ENCODE results near the gene TNIK. TPM values are rescaled to one million over a fixed set of nuclear protein-coding genes. Genes with fewer than 3 reads are reported as not detected.

TNIK gene
- total RNA-seq, 2 donors from 2014 or later, result 32.2 to 43.2 TPM

GRCh38 chr3:171380711-171381425 lies 79.3 kb downstream of the TNIK start:
- peaks cover 43% of the 10 kb centered on the region for H3K4me1 Mint-ChIP-seq (ENCODE audit: low read depth)

GRCh38 chr3:171379961-171380483 lies 80.2 kb downstream of the TNIK start:
- H3K4me1 Mint-ChIP-seq (ENCODE audit: low read depth), result peaks cover 39% of the 10 kb centered on the region
- no peak for DNase-seq
- H3K27me3 Mint-ChIP-seq (ENCODE audit: low read depth), result no peaks in the 10 kb centered on the region
- no peak overlapping the region for H3K27ac Mint-ChIP-seq
- H3K36me3 Mint-ChIP-seq (ENCODE audit: insufficient read depth in 2 of 2), result no peaks in the 10 kb centered on the region
- H3K9me3 Mint-ChIP-seq, result no peaks in the 10 kb centered on the region
- H3K4me3 Mint-ChIP-seq, result no peak overlapping the region
- ATAC-seq (replicated peaks in 1 of 2), result no peak

More at GRCh38 chr3:171380711-171381425, 79.3 kb downstream of the TNIK start:
- ATAC-seq (replicated peaks in 1 of 2) (no peak), DNase-seq (no peak)
- no peak overlapping the region for H3K27ac Mint-ChIP-seq
- no peak overlapping the region for H3K4me3 Mint-ChIP-seq
- no peaks in the 10 kb centered on the region for H3K36me3 Mint-ChIP-seq (ENCODE audit: insufficient read depth in 2 of 2)
- no peaks in the 10 kb centered on the region for H3K9me3 Mint-ChIP-seq
- H3K27me3 Mint-ChIP-seq (ENCODE audit: low read depth), result no peaks in the 10 kb centered on the region

- Mint-ChIP-seq H3K9me3 (no peaks in the 10 kb centered on the region), H3K27me3 (ENCODE audit: low read depth) (no peaks in the 10 kb centered on the region), H3K4me1 (ENCODE audit: low read depth) (peaks cover 31% of the 10 kb centered on the region), H3K36me3 (ENCODE audit: insufficient read depth in 2 of 2) (no peaks in the 10 kb centered on the region), H3K4me3 (no peak overlapping the region), H3K27ac (no peak overlapping the region)
- DNase-seq (no peak), ATAC-seq (replicated peaks in 1 of 2) (no peak)
These were observed 80.9 kb downstream of the TNIK start for GRCh38 chr3:171379281-171379680.

GRCh38 chr3:171378586-171378985 lies 81.6 kb downstream of the TNIK start:
- H3K36me3 Mint-ChIP-seq (ENCODE audit: insufficient read depth in 2 of 2), result no peaks in the 10 kb centered on the region
- H3K27ac Mint-ChIP-seq, result no peak overlapping the region
- H3K9me3 Mint-ChIP-seq, result no peaks in the 10 kb centered on the region
- DNase-seq (no peak), ATAC-seq (replicated peaks in 1 of 2) (no peak)
- no peak overlapping the region for H3K4me3 Mint-ChIP-seq
- H3K27me3 Mint-ChIP-seq (ENCODE audit: low read depth), result no peaks in the 10 kb centered on the region
- H3K4me1 Mint-ChIP-seq (ENCODE audit: low read depth), result peaks cover 24% of the 10 kb centered on the region

- Mint-ChIP-seq H3K4me1 (ENCODE audit: low read depth) (peaks cover 18% of the 10 kb centered on the region), H3K4me3 (no peak overlapping the region), H3K9me3 (no peaks in the 10 kb centered on the region), H3K27me3 (ENCODE audit: low read depth) (no peaks in the 10 kb centered on the region), H3K27ac (no peak overlapping the region), H3K36me3 (ENCODE audit: insufficient read depth in 2 of 2) (no peaks in the 10 kb centered on the region)
- ATAC-seq (replicated peaks in 1 of 2), result no peak
- no peak for DNase-seq
These were observed 82.3 kb downstream of the TNIK start for GRCh38 chr3:171377859-171378258.

GRCh38 chr3:171376596-171376947 lies 83.6 kb downstream of the TNIK start:
- no peak for ATAC-seq (replicated peaks in 1 of 2)
- DNase-seq, result no peak
- Mint-ChIP-seq H3K4me1 (ENCODE audit: low read depth) (peaks cover 19% of the 10 kb centered on the region), H3K27me3 (ENCODE audit: low read depth) (no peaks in the 10 kb centered on the region), H3K36me3 (ENCODE audit: insufficient read depth in 2 of 2) (no peaks in the 10 kb centered on the region), H3K9me3 (no peaks in the 10 kb centered on the region), H3K4me3 (no peak overlapping the region), H3K27ac (no peak overlapping the region)

GRCh38 chr3:171375666-171376595 lies 84.3 kb downstream of the TNIK start:
- peak overlapping the region; percentile 77 for H3K27ac Mint-ChIP-seq
- no peaks in the 10 kb centered on the region for H3K9me3 Mint-ChIP-seq
- H3K4me3 Mint-ChIP-seq, result peak overlapping the region in 1 of 2 donors; percentile 42
- H3K36me3 Mint-ChIP-seq (ENCODE audit: insufficient read depth in 2 of 2), result no peaks in the 10 kb centered on the region
- no peaks in the 10 kb centered on the region for H3K27me3 Mint-ChIP-seq (ENCODE audit: low read depth)
- DNase-seq (peak in 1 of 2 donors; percentile 4), ATAC-seq (replicated peaks in 1 of 2) (peak; percentile 54 to 62)
- H3K4me1 Mint-ChIP-seq (ENCODE audit: low read depth), result peaks cover 18% of the 10 kb centered on the region

GRCh38 chr3:171374661-171375285 lies 85.4 kb downstream of the TNIK start:
- ATAC-seq (replicated peaks in 1 of 2) (no peak), DNase-seq (no peak)
- Mint-ChIP-seq H3K4me3 (no peak overlapping the region), H3K27me3 (ENCODE audit: low read depth) (no peaks in the 10 kb centered on the region), H3K9me3 (no peaks in the 10 kb centered on the region), H3K27ac (peak overlapping the region; percentile 71), H3K36me3 (ENCODE audit: insufficient read depth in 2 of 2) (no peaks in the 10 kb centered on the region), H3K4me1 (ENCODE audit: low read depth) (peaks cover 19% of the 10 kb centered on the region)

GRCh38 chr3:171374260-171374659 lies 85.9 kb downstream of the TNIK start:
- H3K4me1 Mint-ChIP-seq (ENCODE audit: low read depth), result peaks cover 23% of the 10 kb centered on the region
- no peaks in the 10 kb centered on the region for H3K36me3 Mint-ChIP-seq (ENCODE audit: insufficient read depth in 2 of 2)
- no peak overlapping the region for H3K27ac Mint-ChIP-seq
- no peak for ATAC-seq (replicated peaks in 1 of 2)
- DNase-seq, result no peak
- H3K4me3 Mint-ChIP-seq, result no peak overlapping the region
- H3K9me3 Mint-ChIP-seq, result no peaks in the 10 kb centered on the region
- no peaks in the 10 kb centered on the region for H3K27me3 Mint-ChIP-seq (ENCODE audit: low read depth)

- no peak for ATAC-seq (replicated peaks in 1 of 2)
- Mint-ChIP-seq H3K4me1 (ENCODE audit: low read depth) (peaks cover 23% of the 10 kb centered on the region), H3K9me3 (no peaks in the 10 kb centered on the region), H3K4me3 (no peak overlapping the region), H3K27ac (no peak overlapping the region), H3K36me3 (ENCODE audit: insufficient read depth in 2 of 2) (peaks cover 0 to 4% of the 10 kb centered on the region in 2 donors), H3K27me3 (ENCODE audit: low read depth) (no peaks in the 10 kb centered on the region)
- DNase-seq, result no peak
These were observed 86.5 kb downstream of the TNIK start for GRCh38 chr3:171373711-171374110.

GRCh38 chr3:171372694-171373093 lies 87.5 kb downstream of the TNIK start:
- no peak for DNase-seq
- ATAC-seq (replicated peaks in 1 of 2), result peak in 1 of 2 donors; percentile 35
- H3K27me3 Mint-ChIP-seq (ENCODE audit: low read depth), result no peaks in the 10 kb centered on the region

GRCh38 chr3:171371354-171371753 lies 88.9 kb downstream of the TNIK start:
- Mint-ChIP-seq H3K27ac (no peak overlapping the region), H3K27me3 (ENCODE audit: low read depth) (no peaks in the 10 kb centered on the region), H3K36me3 (ENCODE audit: insufficient read depth in 2 of 2) (peaks cover 0 to 8% of the 10 kb centered on the region in 2 donors), H3K4me3 (no peak overlapping the region), H3K9me3 (no peaks in the 10 kb centered on the region), H3K4me1 (ENCODE audit: low read depth) (peaks cover 16% of the 10 kb centered on the region)
- DNase-seq (no peak), ATAC-seq (replicated peaks in 1 of 2) (no peak)

More at GRCh38 chr3:171372694-171373093, 87.5 kb downstream of the TNIK start:
- peaks cover 23% of the 10 kb centered on the region for H3K4me1 Mint-ChIP-seq (ENCODE audit: low read depth)
- peaks cover 0 to 8% of the 10 kb centered on the region in 2 donors for H3K36me3 Mint-ChIP-seq (ENCODE audit: insufficient read depth in 2 of 2)
- no peak overlapping the region for H3K27ac Mint-ChIP-seq
- H3K9me3 Mint-ChIP-seq, result no peaks in the 10 kb centered on the region
- H3K4me3 Mint-ChIP-seq, result no peak overlapping the region

GRCh38 chr3:171369156-171369555 lies 91.0 kb downstream of the TNIK start:
- peaks cover 0 to 9% of the 10 kb centered on the region in 2 donors for H3K36me3 Mint-ChIP-seq (ENCODE audit: insufficient read depth in 2 of 2)
- H3K4me3 Mint-ChIP-seq, result no peak overlapping the region
- H3K9me3 Mint-ChIP-seq, result no peaks in the 10 kb centered on the region
- ATAC-seq (replicated peaks in 1 of 2), result no peak
- no peak overlapping the region for H3K27ac Mint-ChIP-seq
- peaks cover 21% of the 10 kb centered on the region for H3K4me1 Mint-ChIP-seq (ENCODE audit: low read depth)
- DNase-seq, result no peak
- no peaks in the 10 kb centered on the region for H3K27me3 Mint-ChIP-seq (ENCODE audit: low read depth)

All from activated T-cell treated with anti-CD3 and anti-CD28 coated beads, Interleukin-2, amount 50 U/mL, for 72 hours (primary cell).